ENCODE results near the gene ATP1A2.

ATP1A2 gene

DNA sequence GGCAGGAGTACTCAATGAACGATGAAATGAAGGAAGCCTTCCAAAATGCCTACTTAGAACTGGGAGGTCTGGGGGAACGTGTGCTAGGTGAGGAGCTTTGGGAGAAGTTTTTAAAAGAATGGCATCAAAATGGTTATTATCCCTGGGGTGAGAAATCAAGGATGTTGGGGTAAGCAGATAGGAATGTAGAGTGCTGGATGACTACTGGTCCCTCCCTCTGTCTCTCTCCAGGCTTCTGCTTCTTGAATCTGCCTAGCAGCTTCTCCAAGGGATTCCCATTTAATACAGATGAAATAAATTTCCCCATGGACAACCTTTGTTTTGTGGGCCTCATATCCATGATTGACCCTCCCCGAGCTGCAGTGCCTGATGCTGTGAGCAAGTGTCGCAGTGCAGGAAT, 55.8 kb downstream of the ATP1A2 start:
- no peak for DNase-seq (ENCODE audit: low read depth, low spot score)

DNA sequence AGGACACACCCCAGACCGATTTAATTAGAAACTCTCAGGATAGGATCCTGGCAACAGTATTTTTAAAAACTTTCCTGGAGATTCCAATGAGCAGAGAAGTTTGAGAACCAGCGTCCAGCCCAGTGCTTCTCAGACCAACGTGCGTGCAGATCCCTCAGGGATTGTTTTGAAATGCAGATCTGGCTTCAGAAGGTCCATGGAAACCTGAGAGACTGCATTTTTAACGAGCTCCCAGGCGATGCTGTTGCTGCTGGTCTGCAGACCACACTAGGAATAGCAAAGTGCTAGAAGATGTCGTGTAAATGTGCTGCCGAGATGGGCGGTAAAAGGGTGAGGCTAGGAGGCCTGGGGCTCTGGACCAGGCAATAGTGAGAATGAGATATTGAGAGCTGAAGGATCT, 56.4 kb downstream of the ATP1A2 start:
- no peak for DNase-seq (ENCODE audit: low read depth, low spot score)

DNA sequence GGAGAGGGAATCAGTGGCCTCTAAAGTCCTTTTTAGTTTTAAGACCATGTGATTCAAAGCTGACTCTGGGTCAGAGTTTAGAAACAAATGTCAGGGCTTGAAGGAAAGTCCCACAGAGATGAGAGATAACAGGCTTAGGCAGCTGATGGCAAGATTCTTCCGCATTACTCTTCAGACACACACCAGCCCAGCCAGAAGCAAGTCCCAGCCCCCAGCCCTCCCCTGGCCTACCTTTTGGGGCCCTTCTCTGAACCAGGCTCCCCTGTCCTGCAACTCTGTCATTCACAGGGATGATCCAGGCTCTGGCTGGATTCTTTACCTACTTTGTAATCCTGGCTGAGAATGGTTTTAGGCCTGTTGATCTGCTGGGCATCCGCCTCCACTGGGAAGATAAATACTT, 61.7 kb downstream of the ATP1A2 start:
- DNase-seq (ENCODE audit: low read depth, low spot score): no peak

DNA sequence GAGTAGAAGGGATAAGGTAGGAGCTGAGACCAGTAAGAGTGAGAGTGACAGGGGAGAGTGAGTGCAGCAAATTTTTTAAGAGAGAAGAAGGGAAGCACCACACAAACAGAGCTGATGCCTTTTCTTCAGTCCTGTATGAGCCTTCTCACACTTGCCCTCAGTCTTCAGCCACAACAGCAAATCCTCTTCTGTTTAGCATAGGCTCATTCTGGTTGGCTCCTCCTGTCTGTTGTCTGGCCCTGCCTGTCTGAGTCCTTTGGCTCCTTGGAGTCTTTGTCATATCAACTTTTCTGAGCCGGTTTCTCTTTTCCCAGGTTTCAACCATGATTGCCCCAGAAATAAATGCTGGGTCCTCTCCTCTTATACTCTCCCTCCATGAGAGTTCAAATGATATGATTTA, 62.1 kb downstream of the ATP1A2 start:
- no peak for DNase-seq (ENCODE audit: low read depth, low spot score)

DNA sequence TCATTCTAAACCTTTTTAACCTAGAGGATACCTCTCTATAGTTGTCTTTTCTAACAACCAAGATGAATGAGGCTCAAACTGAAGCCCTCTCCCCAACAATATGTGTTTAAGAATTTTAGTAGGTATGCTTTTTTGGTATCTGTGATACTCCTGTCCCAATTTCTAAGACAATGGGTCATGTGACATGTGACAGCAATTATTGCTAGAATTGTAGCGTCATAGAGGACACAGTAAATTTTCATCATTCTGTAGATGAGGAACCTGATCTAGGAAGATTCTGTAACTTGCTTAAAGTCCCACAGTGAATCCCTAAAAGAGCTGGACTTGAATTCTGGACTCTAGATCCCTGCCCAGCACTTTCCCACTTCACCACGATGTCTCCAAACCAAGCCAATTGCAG, 63.2 kb downstream of the ATP1A2 start:
- no peak for DNase-seq (ENCODE audit: low read depth, low spot score)

DNA sequence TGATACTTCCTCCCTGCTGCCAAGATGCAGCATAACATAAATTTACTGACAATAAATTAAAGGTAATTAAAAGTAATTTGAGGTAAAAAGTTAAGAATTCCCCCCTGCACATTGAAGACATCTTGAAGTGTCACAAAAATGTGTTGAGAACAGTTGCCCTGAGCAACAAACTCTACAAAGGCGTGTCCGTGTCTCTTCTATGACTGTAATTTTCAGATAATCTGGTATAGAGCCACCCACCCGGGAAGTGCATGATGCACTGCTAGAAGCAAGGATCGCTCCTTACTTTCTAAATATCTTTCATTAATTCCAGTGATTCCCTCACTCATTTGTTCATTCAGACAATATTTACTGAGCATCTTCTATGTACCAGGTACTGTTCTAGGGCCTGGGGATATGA, 63.8 kb downstream of the ATP1A2 start:
- DNase-seq (ENCODE audit: low read depth, low spot score): no peak

DNA sequence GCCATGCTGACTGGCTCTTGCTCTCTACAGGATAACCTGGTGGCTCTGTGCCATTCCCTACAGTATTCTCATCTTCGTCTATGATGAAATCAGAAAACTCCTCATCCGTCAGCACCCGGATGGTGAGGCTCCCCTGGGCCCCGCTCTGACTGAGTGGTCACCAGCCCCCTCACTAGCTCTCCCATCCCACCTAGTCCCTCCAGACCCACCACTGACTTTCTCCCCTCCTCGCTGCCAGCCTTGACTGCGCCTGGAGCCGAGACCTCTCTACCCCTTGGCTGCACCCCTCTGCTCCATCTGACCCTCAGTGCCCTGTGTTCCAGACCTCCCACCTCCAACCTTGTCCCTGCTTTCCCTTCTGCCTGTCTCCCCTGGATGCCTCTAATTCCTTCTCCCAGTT, 70.7 kb downstream of the ATP1A2 start:
- DNase-seq (ENCODE audit: low read depth, low spot score): no peak

DNA sequence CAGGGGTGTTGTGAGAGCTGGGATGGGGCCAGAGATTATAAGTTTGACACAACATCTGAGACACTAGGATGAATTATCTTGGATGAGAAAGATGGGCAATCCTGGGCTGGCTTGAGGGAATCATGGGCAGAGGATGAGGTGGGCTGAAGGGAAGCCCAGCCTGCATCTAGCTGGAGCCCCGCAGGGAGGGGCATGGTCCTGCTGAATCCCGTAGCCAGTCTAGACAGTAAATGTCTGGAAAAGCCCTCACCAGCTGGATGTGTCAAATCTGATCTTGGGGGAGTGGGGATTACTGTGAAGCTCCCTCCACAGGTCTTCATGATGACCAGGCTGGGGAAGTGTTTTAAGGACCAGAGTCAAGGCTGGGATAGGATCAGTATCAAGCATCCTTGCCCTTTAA, 71.2 kb downstream of the ATP1A2 start:
- no peak for DNase-seq (ENCODE audit: low read depth, low spot score)

DNA sequence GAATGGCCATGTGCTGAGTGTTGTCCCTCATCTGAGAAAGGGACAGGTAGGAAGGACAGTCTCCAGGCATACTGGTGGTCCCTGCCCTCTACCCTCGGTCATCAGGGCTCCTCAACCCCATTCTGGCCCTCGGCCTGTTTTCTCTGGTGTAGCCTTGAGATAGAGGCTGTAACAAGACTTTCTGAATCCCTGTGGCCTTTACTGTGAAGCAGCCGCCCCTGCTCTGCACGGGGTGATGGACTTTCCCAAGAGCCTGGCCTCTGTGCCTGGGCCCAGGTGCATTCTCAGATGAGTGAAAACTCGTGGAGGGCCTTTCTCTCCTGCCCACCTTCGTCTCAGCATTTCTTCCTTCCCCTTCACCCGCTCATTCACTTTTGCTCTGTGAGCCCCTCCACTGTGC, 71.8 kb downstream of the ATP1A2 start:
- DNase-seq (ENCODE audit: low read depth, low spot score): no peak

DNA sequence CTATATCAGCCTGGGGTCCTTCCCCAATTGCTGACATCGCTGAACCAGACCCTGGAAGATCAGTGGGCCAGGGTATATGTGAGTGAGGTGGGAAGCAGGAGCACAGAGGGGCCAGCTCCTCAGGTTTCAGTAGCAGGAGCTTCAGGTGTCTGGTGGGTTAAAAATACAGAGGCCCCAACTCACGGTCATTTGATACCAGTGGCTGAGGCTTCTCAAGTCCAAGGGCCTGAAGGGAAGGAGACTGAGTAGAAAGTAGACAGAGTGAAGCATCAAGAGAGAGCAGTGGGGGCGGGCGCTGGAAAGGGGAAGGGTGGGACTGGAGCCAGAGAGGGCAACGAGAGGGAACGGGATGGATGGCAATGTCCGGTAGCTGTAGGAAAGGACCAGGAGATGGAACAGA, 72.8 kb downstream of the ATP1A2 start:
- no peak for DNase-seq (ENCODE audit: low read depth, low spot score)

DNA sequence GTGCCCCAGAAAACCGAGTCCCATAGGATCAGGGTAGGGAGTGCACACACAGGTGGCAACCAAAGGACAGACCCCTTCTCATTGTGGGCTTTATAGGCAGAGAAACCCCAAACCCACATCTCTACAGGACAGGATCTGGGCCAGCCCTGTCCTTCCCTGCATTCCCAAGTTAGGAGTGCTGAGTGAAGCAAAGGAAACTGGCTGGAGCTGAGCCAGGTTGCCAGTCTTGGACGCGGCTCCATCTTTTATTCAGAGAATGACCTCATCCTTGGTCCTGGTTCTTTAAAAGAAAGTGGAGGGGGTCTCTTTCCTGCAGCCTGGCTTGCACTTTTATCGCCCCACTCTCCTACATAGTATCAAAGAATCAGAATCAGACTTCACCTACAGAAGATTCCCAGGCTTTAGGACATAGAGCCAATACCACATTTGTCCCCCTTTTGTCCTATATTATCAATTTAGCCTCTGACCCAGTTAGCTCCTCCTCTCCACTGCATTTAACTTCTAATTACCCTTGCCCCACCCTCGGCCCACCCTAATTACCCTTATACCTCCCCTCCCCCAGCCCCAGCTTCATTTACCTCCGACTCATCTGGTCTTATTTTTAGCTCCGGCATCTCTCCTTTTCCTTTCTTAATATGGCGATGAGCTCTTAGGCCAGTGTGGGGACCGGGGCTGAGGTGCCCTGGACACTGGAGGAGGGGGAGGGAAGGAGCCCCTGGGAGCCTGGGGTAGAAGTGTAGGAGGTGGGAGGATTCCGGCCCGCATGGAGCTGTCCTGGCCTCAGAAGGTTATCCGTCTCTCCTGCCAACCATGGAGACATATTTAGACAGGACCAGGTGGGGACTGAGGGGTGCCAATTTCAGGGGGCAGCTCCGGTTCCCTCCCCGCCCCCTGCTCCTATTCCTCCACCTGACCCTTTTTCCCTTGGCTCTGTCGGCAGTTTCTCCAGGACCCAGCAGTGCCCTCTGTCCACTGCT, 74.4 kb downstream of the ATP1A2 start, which contains the start of gene CASQ1:
CASQ1 (plus strand) TSS at position 927 of the 977 bp plus-strand sequence. CDS start 177 bp downstream, outside the sequence.
- DNase-seq (ENCODE audit: low read depth, low spot score): no peak

DNA sequence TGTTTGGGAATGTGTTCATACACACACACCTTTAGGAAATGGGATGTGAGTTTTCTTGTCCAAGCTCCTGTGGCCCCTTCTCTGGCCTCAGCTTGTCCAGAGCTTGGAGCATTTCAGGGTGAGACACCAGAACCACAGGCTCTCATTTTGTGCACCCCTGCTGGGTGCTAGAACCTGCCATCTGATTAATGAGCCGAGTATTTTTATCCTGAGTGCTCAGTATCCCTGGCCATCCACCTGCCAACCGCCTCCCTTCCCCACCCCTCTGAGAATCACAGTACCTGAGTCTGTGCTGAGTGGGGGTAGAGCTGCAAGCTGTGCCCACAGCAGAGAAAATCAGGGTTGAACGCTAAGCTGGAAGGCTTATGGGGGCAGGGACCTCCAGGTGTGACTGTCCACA, 76.2 kb downstream of the ATP1A2 start:
- DNase-seq (ENCODE audit: low read depth, low spot score): no peak

DNA sequence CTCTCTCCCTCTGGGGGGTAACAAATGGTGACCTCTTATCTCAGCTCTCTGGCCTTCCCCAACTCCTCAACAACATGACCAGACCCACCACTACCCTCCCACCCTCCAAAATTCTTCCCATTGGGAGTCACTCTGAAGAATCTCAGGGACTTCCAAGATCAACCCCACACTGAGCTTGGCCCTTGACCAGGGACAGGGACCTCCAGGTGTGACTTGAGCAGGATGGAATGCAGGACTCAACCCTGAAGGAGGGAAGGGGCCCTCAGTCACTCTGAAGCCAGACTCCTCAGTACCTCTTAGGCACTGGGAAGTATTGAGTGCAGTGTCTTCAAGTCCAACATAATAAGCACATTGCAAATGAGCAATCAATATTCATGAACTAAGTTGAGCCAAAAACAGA, 76.7 kb downstream of the ATP1A2 start:
- DNase-seq (ENCODE audit: low read depth, low spot score): no peak

Measured in activated CD4-positive, CD25-positive, alpha-beta regulatory T cell treated with anti-CD3 and anti-CD28 coated beads, Interleukin-2, amount 50 U/mL, for 16 hours (primary cell).